OCI-LY7 (cell line): ENCODE measurements around the gene GGT6.

Source experiments
- EZH2phosphoT487 ChIP-seq: fragments of 200-600 bp; sonication (generic); IDR thresholded peaks from 2 replicates; pipeline ENCODE4 v1.6.1; 2018; ENCODE audit warnings: low read depth, borderline replicate concordance, mild to moderate bottlenecking, mixed run types, antibody characterized with exemption, low read length, moderate library complexity, mixed read lengths
- TF ChIP-seq, protein P1 (sequence below): fragments of 200-600 bp; sonication (generic); conservative IDR thresholded peaks from 2 replicates; pipeline ENCODE4 v1.5.1; 2014; ENCODE audit warnings: mild to moderate bottlenecking, antibody characterized with exemption, low read length, moderate library complexity, mixed read lengths

DNA sequence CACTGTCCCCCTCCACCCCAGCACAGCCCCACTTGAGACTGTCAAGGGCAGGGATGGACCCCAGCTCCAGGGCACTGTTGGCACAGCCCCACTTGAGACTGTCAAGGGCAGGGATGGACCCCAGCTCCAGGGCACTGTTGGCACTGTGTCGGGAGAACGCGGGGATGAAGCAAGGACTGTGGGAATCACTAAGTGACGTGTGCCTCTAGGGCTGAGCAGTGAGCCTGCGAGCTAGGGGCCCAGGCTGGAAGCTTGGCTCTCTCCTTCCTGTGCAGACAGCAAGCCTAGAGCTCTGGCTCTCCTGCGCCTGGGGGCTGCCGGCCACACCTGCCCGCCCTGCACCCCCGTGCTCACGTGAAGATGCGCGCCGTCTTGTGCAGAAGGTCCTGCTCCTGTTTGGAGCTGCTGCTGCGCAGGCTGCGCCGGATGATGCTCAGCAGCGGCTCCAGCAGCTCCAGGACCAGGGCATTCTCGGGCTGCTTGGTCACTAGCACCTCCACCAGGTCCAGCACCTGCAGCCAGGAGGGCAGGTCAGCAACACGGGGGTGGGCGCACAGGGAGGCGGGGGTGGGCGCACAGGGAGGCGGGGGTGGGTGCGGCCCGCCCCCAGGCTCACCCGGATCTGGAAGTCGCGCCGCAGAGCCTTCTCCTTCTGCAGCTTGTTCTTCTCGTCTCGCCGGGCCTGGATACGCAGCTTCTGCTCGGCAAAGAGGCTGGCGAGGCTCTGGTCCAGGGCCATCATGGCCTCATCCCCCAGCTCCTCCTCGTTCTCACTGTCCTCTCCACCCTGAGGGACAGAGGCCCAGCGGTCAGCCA lies 16.0 kb downstream of the GGT6 start:
- TF ChIP-seq, protein P1, sequence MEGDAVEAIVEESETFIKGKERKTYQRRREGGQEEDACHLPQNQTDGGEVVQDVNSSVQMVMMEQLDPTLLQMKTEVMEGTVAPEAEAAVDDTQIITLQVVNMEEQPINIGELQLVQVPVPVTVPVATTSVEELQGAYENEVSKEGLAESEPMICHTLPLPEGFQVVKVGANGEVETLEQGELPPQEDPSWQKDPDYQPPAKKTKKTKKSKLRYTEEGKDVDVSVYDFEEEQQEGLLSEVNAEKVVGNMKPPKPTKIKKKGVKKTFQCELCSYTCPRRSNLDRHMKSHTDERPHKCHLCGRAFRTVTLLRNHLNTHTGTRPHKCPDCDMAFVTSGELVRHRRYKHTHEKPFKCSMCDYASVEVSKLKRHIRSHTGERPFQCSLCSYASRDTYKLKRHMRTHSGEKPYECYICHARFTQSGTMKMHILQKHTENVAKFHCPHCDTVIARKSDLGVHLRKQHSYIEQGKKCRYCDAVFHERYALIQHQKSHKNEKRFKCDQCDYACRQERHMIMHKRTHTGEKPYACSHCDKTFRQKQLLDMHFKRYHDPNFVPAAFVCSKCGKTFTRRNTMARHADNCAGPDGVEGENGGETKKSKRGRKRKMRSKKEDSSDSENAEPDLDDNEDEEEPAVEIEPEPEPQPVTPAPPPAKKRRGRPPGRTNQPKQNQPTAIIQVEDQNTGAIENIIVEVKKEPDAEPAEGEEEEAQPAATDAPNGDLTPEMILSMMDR: no peak
- TF ChIP-seq EZH2phosphoT487: no peak
